Suppressor macrophage (primary cell): Measurements from ENCODE around the gene TNS1.

Experiments
- DNase-seq, 4 experiments: peaks; one replicate each; pipeline ENCODE4 v3.0.0-alpha.2; 2020 to 2022

Gene TNS1

DNA sequence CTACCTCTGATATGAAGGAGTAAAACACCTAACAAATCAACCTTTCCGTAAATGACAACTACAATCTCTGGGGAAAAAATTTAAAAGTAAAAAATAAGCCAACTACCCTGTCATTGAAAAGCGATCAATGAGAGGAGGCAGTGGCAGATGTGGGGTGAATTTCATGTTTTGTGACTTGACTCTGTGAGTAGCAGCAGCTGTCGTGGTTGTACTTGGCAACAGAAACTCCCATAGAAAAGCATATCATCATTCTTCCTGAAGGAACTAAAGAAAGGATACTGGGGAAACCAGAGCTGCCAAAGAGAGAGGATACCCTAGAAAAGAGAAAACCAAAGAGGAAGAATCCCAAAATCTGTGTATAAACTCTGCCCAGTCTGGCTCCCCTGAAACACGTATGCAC, 236.4 kb downstream of the TNS1 start:
- no peak for DNase-seq

DNA sequence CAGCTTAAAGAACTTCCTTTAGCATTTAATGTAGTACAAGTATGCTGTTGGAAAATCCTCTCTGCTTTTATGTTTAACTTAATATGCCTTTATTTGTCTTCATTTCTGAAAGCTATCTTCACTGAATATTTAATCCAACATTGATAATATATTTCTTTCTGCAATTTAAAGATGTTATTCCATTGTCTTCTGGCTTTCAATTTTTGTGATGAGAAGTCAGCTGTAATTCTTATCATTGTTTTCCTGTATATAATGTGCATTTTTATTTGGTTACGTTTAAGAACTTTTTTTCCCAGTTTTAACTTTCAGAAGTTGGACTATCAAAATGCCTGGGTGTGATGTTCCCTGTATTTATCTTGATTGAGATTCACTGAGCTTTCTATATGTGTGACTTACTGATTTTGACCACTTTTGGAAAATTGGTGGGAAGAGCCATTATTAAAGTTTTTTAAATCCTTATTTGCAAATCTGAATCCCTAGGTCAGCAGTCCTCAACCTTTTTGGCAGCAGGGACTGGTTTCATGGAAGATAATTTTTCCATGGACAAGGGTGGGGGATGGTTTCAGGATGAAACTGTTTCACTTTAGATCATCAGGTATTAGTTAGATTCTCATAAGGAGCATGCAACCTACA, 241.0 kb downstream of the TNS1 start:
- no peak for DNase-seq

DNA sequence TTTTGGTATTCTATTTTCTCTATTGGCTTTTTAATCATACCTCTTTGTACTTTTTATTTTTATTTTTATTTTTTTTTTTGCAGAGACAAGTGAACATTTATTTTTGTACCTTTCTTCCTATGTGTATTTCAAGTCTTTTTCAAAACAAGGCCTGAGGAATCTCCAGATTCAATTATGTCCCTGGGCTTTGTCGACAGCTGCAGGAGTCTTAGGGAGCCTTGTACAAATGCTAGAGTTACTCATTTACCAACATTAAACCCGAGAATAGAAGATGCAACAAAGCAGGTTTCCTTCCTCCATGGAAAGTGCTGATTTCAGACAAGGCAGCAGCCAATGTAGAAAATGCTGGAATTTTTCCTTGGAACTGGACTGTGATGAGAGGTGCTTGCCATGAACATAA, 242.8 kb downstream of the TNS1 start:
- no peak for DNase-seq

DNA sequence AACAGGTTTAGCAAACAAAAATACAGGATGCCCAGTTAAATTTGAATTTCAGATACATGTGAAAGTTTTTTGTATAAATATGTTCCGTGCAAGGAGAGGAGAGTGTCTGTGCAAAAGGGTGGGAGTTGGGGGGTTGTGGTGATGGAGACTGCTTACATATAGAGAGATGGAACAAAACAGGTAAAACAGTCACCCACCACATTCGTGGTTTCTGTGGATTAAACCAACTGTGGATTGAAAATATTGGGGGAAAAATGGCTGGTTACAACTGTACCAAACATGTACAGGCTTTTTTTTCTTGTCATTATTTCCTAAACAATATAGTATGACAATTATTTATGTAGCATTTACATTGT, 245.7 kb downstream of the TNS1 start:
- DNase-seq, result no peak

DNA sequence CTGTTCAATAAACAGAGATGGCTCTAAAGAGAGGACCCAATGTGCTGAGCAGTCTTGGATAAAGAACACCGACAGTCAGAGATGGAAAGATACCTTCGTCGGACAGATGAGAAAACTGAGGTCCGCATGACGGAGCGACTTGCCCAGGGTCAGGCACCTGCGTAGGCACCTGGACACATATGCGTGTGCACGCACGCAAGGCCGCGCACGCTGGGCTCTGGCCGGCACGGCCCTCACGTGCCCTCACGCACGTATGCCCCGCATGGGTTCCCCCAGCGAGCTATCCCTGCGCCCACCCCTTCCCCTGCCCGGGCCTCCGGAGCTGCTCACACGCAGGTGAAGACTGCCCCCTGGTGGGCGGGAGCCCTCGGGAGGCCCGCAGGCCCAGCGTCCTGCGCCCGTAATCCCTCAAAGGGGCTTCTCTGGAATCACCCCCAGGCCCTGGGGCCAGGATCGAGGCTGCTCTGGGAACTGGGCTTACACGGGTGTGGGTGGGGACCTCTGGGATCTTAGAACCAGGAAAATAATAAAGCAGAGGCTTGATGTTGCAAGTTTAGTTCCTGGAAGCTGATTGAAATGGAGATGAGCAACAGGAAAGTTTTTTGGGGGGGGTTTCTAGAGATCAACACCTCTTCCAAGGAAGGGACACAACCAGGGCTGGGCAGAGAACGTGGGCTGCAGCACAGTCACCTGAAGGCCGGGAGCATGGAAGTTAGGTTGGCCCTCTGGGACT, 246.3 kb downstream of the TNS1 start:
- DNase-seq, result peak; percentile 67 to 90 (median 79)

DNA sequence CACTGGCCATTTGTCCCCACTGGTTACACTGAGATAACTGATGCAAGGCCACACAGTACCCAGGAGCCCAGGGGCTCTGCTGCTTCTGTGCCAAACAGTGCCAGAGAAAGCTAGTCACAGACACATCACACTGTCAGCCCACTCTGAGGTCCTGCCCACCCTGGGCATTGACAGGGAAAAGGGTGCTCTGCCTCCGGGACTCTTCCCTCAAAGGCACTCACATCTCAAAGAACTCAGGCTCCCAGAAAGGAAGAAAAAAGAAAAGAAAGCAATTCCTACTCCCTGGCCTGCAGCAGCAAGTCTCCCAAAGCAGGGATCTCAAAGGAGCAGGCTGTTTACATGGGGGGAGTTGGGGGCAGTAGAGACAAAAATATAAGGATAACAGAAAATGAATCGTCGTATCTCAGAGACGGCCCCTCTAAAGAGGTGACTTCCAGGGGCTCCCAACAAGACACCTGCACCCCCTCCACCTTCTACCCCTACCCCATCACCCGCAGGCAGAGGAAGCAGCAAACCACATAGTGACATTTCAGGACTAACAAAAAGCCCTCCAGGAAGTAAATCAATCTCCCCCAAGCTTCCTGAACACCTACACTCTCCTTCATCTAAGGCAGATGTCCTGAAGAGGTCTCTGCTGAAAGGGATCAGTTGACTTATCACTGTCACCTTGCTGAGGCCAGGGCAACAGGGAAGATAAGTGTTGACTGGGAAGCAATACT, 247.6 kb downstream of the TNS1 start:
- no peak for DNase-seq

DNA sequence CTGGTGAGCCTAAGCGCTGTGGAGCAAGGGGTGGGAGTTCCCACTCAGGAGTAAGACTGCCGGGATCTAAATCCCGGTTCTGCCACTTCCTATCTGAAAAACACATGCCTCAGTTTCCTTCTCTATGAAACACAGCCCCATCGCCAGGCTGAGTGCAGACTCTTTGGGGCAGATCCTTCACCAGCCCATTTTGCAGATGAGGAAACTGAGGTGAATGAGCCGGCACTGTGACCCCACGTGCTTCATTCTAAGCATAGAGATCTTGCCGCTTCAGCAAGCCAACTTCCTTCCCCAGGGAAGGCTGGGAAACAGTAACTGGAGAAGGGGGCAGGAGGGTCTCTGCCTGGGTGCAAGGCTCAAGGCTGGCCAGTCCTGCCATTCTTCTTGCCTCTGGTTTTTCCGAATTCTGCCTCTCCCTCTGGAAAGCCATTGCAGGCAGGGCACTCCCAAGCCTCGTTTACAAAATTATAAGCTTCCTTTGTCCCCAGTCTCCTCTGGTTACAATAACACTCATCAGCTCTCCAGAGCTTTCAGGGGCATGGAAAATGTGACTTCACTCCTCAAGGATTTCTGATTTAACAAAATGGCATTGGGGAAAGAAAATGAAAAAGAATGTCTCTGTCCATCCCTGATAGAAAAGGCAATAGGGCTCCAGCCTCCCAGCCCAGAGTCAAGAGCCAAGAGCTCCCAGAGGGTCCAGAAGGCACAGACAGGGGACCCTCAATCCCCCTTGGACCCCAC, 249.2 kb downstream of the TNS1 start:
- DNase-seq, result no peak

DNA sequence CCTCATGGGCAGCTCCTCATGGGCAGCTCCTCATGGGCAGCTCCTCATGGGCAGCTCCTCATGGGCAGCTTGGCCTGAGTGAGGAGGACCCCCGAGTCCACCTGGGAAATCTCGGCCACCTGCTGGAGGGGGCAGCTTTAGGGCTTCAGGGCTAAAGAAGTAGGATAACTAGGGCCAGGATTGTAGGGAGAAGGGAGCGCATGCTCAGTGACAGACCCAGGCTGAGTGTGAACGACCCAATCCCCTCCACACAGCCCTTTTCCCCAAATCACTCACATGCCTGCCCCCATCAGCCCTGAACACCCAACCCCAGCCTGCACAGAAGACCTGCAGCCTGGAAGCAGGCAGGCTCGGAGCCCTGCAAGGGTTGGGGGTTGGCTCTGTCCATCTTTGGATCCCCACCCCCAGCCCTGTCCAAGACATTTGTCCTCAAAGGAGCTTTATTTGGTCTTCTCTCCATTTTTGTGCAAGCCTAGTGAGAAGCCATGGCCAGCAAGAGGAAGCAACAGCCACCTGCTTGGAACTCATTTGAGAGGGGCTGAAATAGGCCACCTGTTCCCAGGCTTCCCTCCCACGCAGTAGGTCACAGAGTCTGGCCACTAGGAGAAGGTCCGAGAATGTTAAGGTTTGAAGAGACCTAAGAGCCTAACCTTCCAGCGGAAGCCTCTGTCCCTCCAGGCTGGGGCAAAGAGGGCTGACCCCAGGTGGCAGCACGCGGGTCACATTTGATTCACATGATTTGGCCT, 249.9 kb downstream of the TNS1 start:
- no peak for DNase-seq

DNA sequence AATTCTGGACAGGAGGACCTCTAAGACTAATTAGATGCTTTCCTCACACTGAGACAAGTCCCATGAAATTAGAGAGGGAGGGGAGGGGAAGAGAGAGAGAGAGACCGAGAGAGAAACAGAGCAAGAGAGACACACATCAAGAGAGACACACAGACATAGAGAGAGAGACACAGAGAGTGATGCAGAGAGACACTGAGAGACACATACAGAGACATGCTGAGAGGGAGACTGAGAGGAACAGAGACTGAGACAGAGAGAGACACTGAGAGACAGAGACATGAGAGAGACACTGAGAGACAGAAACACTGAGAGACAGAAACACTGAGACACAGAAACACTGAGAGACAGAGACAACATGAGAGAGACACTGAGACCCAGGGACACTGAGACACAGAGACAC, 250.8 kb downstream of the TNS1 start:
- no peak for DNase-seq

DNA sequence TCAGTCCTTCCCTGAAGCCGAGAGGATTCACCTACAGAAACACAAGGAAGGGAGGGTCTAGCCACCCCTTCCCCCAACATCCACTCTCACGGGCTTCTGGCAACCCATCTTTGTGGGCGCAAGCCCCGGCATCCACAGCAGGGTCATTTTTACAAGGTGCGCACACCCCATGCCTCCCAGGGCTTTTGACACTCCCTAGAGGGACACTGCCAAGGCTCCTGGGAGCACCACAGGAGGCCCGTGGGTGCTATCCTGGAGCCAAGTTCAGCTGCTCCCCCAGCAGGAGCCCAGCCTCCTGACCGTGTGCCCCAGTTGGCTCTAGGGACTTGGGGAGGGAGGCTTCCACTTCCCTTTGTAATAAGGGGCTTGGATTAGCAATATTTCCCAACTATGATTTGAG, 251.6 kb downstream of the TNS1 start:
- peak in 3 of 4 experiments; percentile 17 to 38 (median 20) for DNase-seq
